GM12873 (cell line): ENCODE data around the gene SOX1.

ENCODE experiments used
- TF ChIP-seq, protein P1 (sequence below): IDR thresholded peaks from 2 replicates; pipeline ENCODE4 v1.5.1; 2012; ENCODE audit warnings: low read depth, mild to moderate bottlenecking, moderate library complexity, low read length, control low read depth; ENCODE audit not compliant: insufficient read depth; ENCODE audit errors: missing control alignments

SOX1 gene

GRCh38 chr13:112059457-112060281, 7.3 kb upstream of the SOX1 start:
- TF ChIP-seq, protein P1, sequence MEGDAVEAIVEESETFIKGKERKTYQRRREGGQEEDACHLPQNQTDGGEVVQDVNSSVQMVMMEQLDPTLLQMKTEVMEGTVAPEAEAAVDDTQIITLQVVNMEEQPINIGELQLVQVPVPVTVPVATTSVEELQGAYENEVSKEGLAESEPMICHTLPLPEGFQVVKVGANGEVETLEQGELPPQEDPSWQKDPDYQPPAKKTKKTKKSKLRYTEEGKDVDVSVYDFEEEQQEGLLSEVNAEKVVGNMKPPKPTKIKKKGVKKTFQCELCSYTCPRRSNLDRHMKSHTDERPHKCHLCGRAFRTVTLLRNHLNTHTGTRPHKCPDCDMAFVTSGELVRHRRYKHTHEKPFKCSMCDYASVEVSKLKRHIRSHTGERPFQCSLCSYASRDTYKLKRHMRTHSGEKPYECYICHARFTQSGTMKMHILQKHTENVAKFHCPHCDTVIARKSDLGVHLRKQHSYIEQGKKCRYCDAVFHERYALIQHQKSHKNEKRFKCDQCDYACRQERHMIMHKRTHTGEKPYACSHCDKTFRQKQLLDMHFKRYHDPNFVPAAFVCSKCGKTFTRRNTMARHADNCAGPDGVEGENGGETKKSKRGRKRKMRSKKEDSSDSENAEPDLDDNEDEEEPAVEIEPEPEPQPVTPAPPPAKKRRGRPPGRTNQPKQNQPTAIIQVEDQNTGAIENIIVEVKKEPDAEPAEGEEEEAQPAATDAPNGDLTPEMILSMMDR = no peak

DNA sequence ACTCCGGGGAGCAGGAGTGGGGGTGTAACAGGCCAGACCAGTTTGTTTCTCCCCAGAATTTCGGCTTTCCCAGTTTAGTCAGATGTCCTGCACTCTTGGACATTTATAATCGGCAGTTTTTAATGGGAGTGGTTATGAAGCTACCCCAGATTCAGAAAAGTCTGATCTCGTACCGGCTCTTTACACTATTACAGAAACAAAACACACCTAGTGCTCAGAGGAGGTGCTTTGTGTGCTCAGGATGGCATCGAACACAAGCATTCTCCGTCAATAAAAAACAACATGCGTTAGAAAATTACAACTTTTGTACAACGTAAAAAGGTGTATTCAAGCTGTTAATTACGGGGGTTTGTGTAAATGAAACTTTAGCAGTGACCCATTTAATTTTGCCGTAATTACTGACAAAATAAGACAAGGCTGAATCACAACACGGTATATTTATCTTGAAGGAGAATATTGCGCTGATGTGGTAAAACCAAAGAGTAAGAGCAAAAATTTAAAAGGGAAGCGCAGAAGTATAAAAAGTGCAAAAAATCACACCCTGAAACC, 6.6 kb upstream of the SOX1 start:
- TF ChIP-seq, protein P1 = no peak

GRCh38 chr13:112060899-112061366, 6.0 kb upstream of the SOX1 start:
- TF ChIP-seq, protein P1 = no peak

DNA sequence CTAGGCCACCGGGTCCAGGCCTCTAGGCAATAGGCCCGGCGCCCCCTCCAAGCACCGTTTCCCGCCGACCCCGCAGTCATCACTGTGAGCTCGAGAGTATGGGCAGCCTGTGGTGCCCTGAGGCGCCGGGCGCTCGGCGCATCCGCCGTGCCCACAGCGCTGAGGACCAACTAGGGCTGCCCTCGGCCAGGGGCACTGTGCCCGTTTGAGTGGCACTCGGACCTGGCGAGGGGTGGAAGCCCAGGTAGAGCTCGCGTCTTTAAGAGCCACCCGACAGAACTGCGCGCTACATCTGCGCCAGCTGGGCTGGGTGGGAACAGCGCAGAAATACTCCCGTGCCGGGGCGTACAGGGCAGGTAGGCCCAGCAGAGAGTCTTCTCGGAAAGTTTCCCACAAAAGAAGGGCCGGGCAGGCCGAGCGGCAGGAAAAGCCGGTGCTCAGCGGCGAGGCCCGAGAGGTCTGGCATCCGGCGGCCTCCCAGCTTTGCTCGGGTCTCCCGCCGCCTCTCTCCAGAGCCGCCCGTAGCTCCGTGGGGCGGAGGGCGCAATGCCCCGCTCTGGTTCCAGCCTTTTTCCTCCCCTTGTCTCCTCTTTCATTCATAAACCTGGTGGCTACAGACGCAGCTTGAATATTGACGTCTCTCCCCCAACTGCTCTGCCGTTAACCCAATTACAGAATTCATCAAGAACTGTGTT, 5.4 kb upstream of the SOX1 start:
- TF ChIP-seq, protein P1 = no peak

DNA sequence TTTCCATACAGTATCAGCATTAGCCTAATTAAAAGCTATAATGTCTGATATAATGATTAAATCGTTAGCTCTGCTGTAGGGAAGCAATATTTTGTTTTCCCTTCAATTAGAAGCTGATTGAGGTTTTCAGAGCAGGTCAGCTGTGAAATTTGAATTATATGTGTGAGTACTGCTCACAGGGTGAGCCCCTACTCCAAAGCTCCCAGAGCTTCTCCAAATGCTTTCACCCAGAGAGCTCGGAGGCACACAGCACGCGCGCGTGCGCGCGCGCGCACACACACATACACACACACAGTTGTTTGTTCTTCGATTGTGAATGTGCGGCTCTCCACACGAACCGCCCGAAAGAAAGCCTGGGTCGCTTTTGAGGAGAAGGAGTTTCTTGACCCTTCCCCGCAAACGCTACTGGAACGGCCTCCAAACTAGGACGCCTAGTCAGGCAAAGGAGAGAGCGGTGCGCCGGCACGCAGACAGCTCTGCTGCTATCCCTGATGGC, 4.8 kb upstream of the SOX1 start:
- TF ChIP-seq, protein P1 = no peak

GRCh38 chr13:112062571-112063570, 4.1 kb upstream of the SOX1 start:
- TF ChIP-seq, protein P1 = no peak
